ENCODE measurements around the gene LCMT1. TPM values are rescaled to one million over a fixed set of nuclear protein-coding genes. Genes with fewer than 3 reads are reported as not detected.

LCMT1 gene
- total and polyA plus RNA-seq, 9 of the 15 experiments (the other 6 are each of a cell fraction or from before 2014, with no cell fraction given): 20.0 to 42.8 (median 32.3) TPM

- TF ChIP-seq RAD21 (CRISPR knock-in tag; conservative IDR thresholded peaks at IDR 0.05 in 1 of 2, IDR thresholded peaks at IDR 0.05 in 1 of 2) (no peak), CREB3L1 (IDR thresholded peaks at IDR 0.05; ENCODE audit: borderline replicate concordance, low read depth) (no peak), RBM15 (IDR thresholded peaks at IDR 0.05; ENCODE audit: insufficient read depth, low read length) (no peak)
Observed at GRCh38 chr16:25066426-25066746, 45.2 kb upstream of the LCMT1 start (continued).

- Histone ChIP-seq H3K27ac (ENCODE audit: extremely low read depth, low read depth, low read length) (peak overlapping the region; percentile 86), H3K27me3 (ENCODE audit: control insufficient read depth in 2 of 2, insufficient read depth in 2 of 2, low read length in 2 of 2) (no peaks in the 10 kb centered on the region), H3K4me3 (peak overlapping the region; percentile 73), H3K36me3 (ENCODE audit: control insufficient read depth, insufficient read depth, low read length) (no peaks in the 10 kb centered on the region), H3K9me3 (replicated peaks; ENCODE audit: control insufficient read depth, insufficient read depth, low read depth, low read length) (no peaks in the 10 kb centered on the region), H4K20me1 (replicated peaks; ENCODE audit: control insufficient read depth, insufficient read depth, low read length) (no peaks in the 10 kb centered on the region), H3K4me1 (replicated peaks in 1 of 2; ENCODE audit: control insufficient read depth in 2 of 2, insufficient read depth in 2 of 2, low read length in 2 of 2) (peaks cover 14 to 18% of the 10 kb centered on the region in 2 experiments), H3K9ac (ENCODE audit: insufficient read depth in 1 of 2, low read depth in 2 of 2, low read length in 2 of 2) (peak overlapping the region; percentile 88 to 89), H3K9me1 (ENCODE audit: control insufficient read depth, insufficient read depth, low read length) (no peaks in the 10 kb centered on the region), H3K4me2 (ENCODE audit: insufficient read depth, low read length) (peak overlapping the region; percentile 96), H2AFZ (ENCODE audit: low read depth, low read length) (peak overlapping the region; percentile 97), H3K79me2 (ENCODE audit: control insufficient read depth, insufficient read depth, low read length) (peaks cover 4% of the 10 kb centered on the region; the same call in 1 of the 3 replicates)
- DNase-seq (ENCODE audit: extremely low read depth in 1 of 4, low spot score in 3 of 4): peak; percentile 90 to 98 (median 96)
- in situ Hi-C loops (cut with MboI) (no loop called here), intact Hi-C loops (cut with micrococcal nuclease) (loop anchor here (1.0 kb wide), 1 partner anchor 40 kb away; no protein-coding TSS in a partner anchor)
- TSS peak; percentile 83 for BruUV-seq (replicated peaks)
- under 1% methylated on average over 32 of the region's 63 CpGs for whole genome bisulfite sequencing (ENCODE audit: insufficient coverage, low coverage, missing lambda C conversion rate)
- POLR2A ChIA-PET: interaction anchor here (0.6 to 1.5 kb wide), 11 partner anchors 9 to 269 kb away, joined by 3 to 11 read pairs (median 3); no protein-coding TSS in a partner anchor
- CTCF ChIA-PET (ENCODE audit: low intra/inter-chr PET ratio): interaction anchor here (1.7 kb wide), 1 partner anchor 39 kb away, joined by 6 read pairs; no protein-coding TSS in a partner anchor
- peak; percentile 98 for ATAC-seq
- peak; percentile 58 for FAIRE-seq
- TF ChIP-seq SAP30 (IDR thresholded peaks at IDR 0.05; ENCODE audit: borderline replicate concordance, insufficient read depth, low read depth, low read length, poor library complexity, severe bottlenecking) (peak; percentile 18), E2F3 (CRISPR knock-in tag; IDR thresholded peaks at IDR 0.05) (no peak), L3MBTL2 (IDR thresholded peaks at IDR 0.05) (0 out of 2 replicates have a peak, but pooled peaks have one; percentile 43), CHD4 (IDR thresholded peaks at IDR 0.05; ENCODE audit: insufficient read depth, insufficient replicate concordance, low read depth, low read length, poor library complexity, severe bottlenecking) (no peak), PCBP2 (IDR thresholded peaks at IDR 0.05; ENCODE audit: low read depth, low read length, poor library complexity, severe bottlenecking) (no peak), ZNF695 (CRISPR knock-in tag; IDR thresholded peaks at IDR 0.05) (no peak), ZNF778 (CRISPR knock-in tag; IDR thresholded peaks at IDR 0.05) (no peak), SNAPC5 (CRISPR knock-in tag; IDR thresholded peaks at IDR 0.05) (no peak), ZBTB9 (CRISPR knock-in tag; IDR thresholded peaks at IDR 0.05) (peak; percentile 39; the same call in 1 of the 2 replicates), ASH1L (IDR thresholded peaks at IDR 0.05; ENCODE audit: borderline replicate concordance, low read depth, partially characterized antibody) (no peak), ARID2 (IDR thresholded peaks at IDR 0.05) (no peak), RBM15 (IDR thresholded peaks at IDR 0.05; ENCODE audit: insufficient read depth, low read length) (no peak), SRF (CRISPR knock-in tag; IDR thresholded peaks at IDR 0.05) (peak in 1 of 2 experiments; percentile 7; a peak in 1 of 4 replicates)
Observed at GRCh38 chr16:25066747-25067631, 44.6 kb upstream of the LCMT1 start.

All from K562 (cell line).